ENCODE data around the gene KCTD11. TPM values are rescaled to one million over a fixed set of nuclear protein-coding genes. Genes with fewer than 3 reads are reported as not detected.

The KCTD11 gene
- total and polyA plus RNA-seq, 10 of the 15 experiments (the other 5 are each of a cell fraction or from before 2014, with no cell fraction given), result 0.05 to 7.3 (median 2.9) TPM

DNA sequence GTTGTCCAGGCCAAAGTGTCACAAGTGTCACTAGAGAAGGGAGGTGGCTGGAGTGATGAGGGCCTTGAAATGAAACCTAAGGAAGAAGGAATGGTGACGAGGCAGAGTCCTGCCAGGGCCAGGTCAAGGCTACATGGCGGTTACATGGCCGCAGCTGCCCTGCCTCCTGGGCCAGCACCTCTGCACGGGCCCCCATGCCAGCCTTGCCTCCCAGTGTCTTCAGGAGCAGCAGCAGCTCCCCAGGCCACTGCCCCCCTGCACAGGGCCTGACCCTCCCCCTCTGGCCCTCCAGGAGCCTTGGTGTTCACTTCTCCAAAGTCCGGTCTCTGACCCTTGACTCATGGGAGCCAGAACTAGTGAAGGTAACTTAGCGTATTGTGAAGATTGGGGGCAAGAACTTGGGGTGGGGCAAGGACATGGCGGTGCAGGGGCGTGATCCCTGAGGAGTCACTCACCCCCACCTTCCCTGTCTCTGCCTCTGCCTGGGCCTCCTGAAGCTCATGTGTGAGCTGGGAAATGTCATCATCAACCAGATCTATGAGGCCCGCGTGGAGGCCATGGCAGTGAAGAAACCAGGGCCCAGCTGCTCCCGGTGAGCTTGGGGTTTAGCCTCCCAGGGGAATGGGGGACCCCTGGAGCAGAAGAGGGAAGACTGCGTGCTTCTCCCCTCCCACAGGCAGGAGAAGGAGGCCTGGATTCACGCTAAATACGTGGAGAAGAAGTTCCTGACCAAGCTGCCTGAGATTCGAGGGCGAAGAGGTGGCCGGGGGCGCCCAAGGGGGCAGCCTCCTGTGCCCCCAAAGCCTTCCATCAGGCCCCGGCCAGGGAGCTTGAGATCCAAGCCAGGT, 4.1 kb upstream of the KCTD11 start:
- intact Hi-C loops (cut with micrococcal nuclease; ENCODE audit: unreplicated experiment), result no loop called here
- H3K4me2 ChIP-seq (ENCODE audit: control insufficient read depth, insufficient read depth), result no peak overlapping the region
- ChIA-PET POLR2A (interaction anchor here (0.8 to 5.2 kb wide), 3 partner anchors 8 to 18 kb away, joined by 3 to 52 read pairs (median 31); partner anchors contain the start of genes ACAP1 and NEURL4), SMC1A (ENCODE audit: uncharacterized antibody, unreplicated experiment) (interaction anchor here (2.6 to 4.8 kb wide), 2 partner anchors 11 to 18 kb away, joined by 10 to 33 read pairs; partner anchors contain the start of gene ACAP1), RAD21 (ENCODE audit: unreplicated experiment) (interaction anchor here (0.5 to 5.0 kb wide), 3 partner anchors 11 to 911 kb away, joined by 3 to 45 read pairs (median 4); partner anchors contain the start of gene ACAP1), CTCF (interaction anchor here (0.9 to 4.4 kb wide), 4 partner anchors 9 to 68 kb away, joined by 3 to 34 read pairs (median 3); partner anchors contain the start of gene ACAP1)
- ATAC-seq (no peak), FAIRE-seq (no peak), DNase-seq (ENCODE audit: low read depth, low spot score) (no peak)
- no peak overlapping the region for H3K27ac ChIP-seq (ENCODE audit: control insufficient read depth, insufficient read depth)
- no peak overlapping the region for H3K9ac ChIP-seq (ENCODE audit: control insufficient read depth, insufficient read depth, low read length)
- 92% methylated on average over 18 of the region's 19 CpGs for WGBS (ENCODE audit: insufficient coverage, insufficient replicate concordance, low lambda C conversion rate, missing lambda C conversion rate)
- no peak for TF ChIP-seq BHLHE40 (IDR thresholded peaks at IDR 0.05; ENCODE audit: borderline replicate concordance in 1 of 2, low read depth in 2 of 2, low read length in 1 of 2)
- no peak for TF ChIP-seq NR2C1 (IDR thresholded peaks at IDR 0.05)
- TF ChIP-seq CBFB (IDR thresholded peaks at IDR 0.05; ENCODE audit: low read depth), result no peak
- TF ChIP-seq SUZ12 (IDR thresholded peaks at IDR 0.05; ENCODE audit: unreplicated experiment), result no peak
- TF ChIP-seq, protein P1, sequence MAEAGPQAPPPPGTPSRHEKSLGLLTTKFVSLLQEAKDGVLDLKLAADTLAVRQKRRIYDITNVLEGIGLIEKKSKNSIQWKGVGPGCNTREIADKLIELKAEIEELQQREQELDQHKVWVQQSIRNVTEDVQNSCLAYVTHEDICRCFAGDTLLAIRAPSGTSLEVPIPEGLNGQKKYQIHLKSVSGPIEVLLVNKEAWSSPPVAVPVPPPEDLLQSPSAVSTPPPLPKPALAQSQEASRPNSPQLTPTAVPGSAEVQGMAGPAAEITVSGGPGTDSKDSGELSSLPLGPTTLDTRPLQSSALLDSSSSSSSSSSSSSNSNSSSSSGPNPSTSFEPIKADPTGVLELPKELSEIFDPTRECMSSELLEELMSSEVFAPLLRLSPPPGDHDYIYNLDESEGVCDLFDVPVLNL (IDR thresholded peaks at IDR 0.05; ENCODE audit: low read depth, low read length), result no peak
- TF ChIP-seq, protein P2, sequence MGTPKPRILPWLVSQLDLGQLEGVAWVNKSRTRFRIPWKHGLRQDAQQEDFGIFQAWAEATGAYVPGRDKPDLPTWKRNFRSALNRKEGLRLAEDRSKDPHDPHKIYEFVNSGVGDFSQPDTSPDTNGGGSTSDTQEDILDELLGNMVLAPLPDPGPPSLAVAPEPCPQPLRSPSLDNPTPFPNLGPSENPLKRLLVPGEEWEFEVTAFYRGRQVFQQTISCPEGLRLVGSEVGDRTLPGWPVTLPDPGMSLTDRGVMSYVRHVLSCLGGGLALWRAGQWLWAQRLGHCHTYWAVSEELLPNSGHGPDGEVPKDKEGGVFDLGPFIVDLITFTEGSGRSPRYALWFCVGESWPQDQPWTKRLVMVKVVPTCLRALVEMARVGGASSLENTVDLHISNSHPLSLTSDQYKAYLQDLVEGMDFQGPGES (IDR thresholded peaks at IDR 0.05), result no peak
- TF ChIP-seq GATAD2B (conservative IDR thresholded peaks at IDR 0.05; ENCODE audit: low read depth), result no peak
- no peak for TF ChIP-seq JUNB (IDR thresholded peaks at IDR 0.05)
- no peak for TF ChIP-seq RCOR1 (conservative IDR thresholded peaks at IDR 0.05; ENCODE audit: low read depth, low read length)
- H3K9me3 ChIP-seq (replicated peaks; ENCODE audit: control insufficient read depth, insufficient read depth, low read length), result no peaks in the 10 kb centered on the region
- peaks cover 5% of the 10 kb centered on the region; the same call in 1 of the 2 replicates for H3K79me2 ChIP-seq (ENCODE audit: control insufficient read depth, insufficient read depth, low read length)
- H3K36me3 ChIP-seq (ENCODE audit: control insufficient read depth in 2 of 2, insufficient read depth in 2 of 2, low read length in 1 of 2), result peaks cover 14 to 26% of the 10 kb centered on the region in 2 experiments
- H4K20me1 ChIP-seq (ENCODE audit: control insufficient read depth, insufficient read depth), result no peaks in the 10 kb centered on the region
- H3K4me1 ChIP-seq (ENCODE audit: control insufficient read depth, insufficient read depth, low read length), result peaks cover 7% of the 10 kb centered on the region
- no peaks in the 10 kb centered on the region for H3K27me3 ChIP-seq (replicated peaks in 1 of 2; ENCODE audit: control insufficient read depth in 2 of 2, insufficient read depth in 2 of 2, low read length in 1 of 2)
- in situ Hi-C loops (cut with MboI), result no loop called here
- H3K4me3 ChIP-seq, result no peak overlapping the region
- no TSS peak for BruUV-seq (replicated peaks)
- no peak overlapping the region for H2AFZ ChIP-seq (ENCODE audit: control insufficient read depth, low read depth, low read length)

Measured in GM12878 (cell line).